GM12874 (cell line): Measurements from ENCODE around the gene MSH2.

Source experiments
- TF ChIP-seq, protein P1 (sequence below): IDR thresholded peaks from 2 replicates; pipeline ENCODE4 v1.5.1; 2011; ENCODE audit warnings: low read depth, mild to moderate bottlenecking, control low read depth, low read length, moderate library complexity; ENCODE audit not compliant: insufficient read depth

MSH2 gene

GRCh38 chr2:47401789-47402554 lies 984 bp upstream of the MSH2 start:
- TF ChIP-seq, protein P1, sequence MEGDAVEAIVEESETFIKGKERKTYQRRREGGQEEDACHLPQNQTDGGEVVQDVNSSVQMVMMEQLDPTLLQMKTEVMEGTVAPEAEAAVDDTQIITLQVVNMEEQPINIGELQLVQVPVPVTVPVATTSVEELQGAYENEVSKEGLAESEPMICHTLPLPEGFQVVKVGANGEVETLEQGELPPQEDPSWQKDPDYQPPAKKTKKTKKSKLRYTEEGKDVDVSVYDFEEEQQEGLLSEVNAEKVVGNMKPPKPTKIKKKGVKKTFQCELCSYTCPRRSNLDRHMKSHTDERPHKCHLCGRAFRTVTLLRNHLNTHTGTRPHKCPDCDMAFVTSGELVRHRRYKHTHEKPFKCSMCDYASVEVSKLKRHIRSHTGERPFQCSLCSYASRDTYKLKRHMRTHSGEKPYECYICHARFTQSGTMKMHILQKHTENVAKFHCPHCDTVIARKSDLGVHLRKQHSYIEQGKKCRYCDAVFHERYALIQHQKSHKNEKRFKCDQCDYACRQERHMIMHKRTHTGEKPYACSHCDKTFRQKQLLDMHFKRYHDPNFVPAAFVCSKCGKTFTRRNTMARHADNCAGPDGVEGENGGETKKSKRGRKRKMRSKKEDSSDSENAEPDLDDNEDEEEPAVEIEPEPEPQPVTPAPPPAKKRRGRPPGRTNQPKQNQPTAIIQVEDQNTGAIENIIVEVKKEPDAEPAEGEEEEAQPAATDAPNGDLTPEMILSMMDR = no peak

- TF ChIP-seq, protein P1 = no peak
These were observed 476 bp upstream of the MSH2 start for GRCh38 chr2:47402555-47402804.

DNA sequence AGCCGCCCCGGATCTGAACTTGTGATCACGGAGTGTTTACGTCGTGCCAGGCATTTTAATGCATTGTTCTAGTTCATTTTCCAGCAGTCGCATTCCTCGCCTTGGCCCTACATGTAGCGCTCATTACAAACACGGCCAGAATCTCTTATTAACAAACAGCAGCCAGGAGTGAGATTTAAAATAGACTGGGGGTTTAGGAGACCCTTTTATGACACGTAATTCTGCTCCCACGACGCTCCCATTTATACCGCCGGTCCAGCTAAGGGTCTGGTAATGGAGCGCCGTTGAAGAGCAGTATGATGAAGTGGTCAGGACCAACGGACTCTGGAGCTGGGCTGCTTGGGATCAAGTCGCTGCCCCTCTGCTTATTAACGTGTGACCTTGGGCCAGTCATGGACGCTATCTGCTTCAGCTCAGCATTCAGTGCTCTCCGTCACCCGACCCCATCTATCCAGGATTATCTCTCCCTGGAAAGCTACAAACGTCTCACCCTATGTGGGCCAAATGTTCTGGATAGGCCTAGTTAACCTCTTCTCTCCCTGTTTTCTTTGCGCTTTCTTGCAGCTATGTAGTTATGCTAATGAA lies 745 bp downstream of the MSH2 start:
- TF ChIP-seq, protein P1 = no peak

DNA sequence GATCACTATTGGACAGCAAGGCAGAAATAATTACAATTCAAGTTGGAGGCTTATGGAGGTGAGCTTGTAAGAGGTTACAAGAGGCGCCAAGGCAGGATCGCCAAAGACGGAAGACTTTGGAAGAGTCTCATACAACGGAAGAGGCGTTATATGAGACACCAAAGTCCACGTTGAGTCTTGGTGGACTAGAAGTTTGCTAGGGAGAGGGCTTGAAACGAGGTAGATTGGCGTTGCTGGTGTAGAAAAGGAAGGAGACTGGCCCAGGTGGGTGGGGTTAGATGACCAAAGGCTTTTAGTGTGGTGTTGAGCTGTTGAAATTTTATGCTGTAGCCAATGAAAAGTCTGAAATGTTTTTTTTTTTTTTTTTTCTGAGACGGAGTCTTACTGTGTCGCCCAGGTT lies 1.4 kb downstream of the MSH2 start:
- TF ChIP-seq, protein P1 = no peak

- TF ChIP-seq, protein P1 = no peak
These were observed 2.8 kb downstream of the MSH2 start for GRCh38 chr2:47405757-47406156.

GRCh38 chr2:47414682-47415458 lies 11.9 kb downstream of the MSH2 start:
- TF ChIP-seq, protein P1 = no peak

DNA sequence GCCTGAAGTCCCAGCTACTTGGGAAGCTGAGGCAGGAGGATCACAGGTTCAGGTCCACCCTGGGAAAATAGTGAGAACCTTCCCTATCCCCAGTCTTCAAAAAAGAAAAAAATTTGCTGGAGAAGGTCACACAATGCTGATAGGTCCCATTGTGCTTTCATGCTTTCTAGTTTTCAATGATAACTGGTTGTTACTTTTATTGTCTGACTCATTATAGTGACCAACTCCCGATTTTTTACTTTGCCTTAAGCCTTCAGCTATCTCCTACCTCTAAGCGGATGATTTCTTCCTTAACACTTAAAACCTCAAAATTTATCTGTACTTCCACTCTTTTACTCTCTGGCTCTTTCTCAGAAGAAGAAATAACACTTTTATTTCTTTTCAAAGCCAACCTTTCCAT lies 17.3 kb downstream of the MSH2 start:
- TF ChIP-seq, protein P1 = no peak
